GM10266 (cell line): Measurements from ENCODE around the gene PPP1R12B.
A peak's percentile ranks its signal among the peaks of the same experiment; 100 is the strongest.

Source experiments
- DNase-seq: peaks from one replicate; pipeline ENCODE4 v3.0.0; 2012; ENCODE audit errors: extremely low spot score
- CTCF ChIP-seq: IDR thresholded peaks from 2 replicates; pipeline ENCODE4 v1.5.1; 2012; ENCODE audit warnings: mild to moderate bottlenecking, low read depth; ENCODE audit not compliant: control insufficient read depth, insufficient read depth; ENCODE audit errors: missing control alignments

The PPP1R12B gene

GRCh38 chr1:202568410-202568809 lies 219.9 kb downstream of the PPP1R12B start:
- no peak for DNase-seq
- no peak for TF ChIP-seq CTCF

GRCh38 chr1:202568826-202569225 lies 220.3 kb downstream of the PPP1R12B start:
- no peak for TF ChIP-seq CTCF
- no peak for DNase-seq

GRCh38 chr1:202569393-202570322 lies 221.2 kb downstream of the PPP1R12B start:
- no peak for DNase-seq
- TF ChIP-seq CTCF = no peak

GRCh38 chr1:202571719-202572339 lies 223.3 kb downstream of the PPP1R12B start:
- DNase-seq = peak; percentile 49
- peak; percentile 86 for TF ChIP-seq CTCF

GRCh38 chr1:202572867-202573266 lies 224.4 kb downstream of the PPP1R12B start:
- DNase-seq = no peak
- no peak for TF ChIP-seq CTCF

- no peak for TF ChIP-seq CTCF
- no peak for DNase-seq
These were observed 227.6 kb downstream of the PPP1R12B start for GRCh38 chr1:202575918-202576653.
